HG02970 (cell line): ENCODE measurements around the gene SIPA1L3.

Experiments
- ATAC-seq: cut with Tn5 transposase; IDR thresholded peaks from one replicate; pipeline ENCODE4 v1.9.1; 2021; ENCODE audit warnings: mild to moderate bottlenecking, moderate library complexity, moderate number of reproducible peaks; ENCODE audit not compliant: unreplicated experiment, low FRiP score

The SIPA1L3 gene

DNA sequence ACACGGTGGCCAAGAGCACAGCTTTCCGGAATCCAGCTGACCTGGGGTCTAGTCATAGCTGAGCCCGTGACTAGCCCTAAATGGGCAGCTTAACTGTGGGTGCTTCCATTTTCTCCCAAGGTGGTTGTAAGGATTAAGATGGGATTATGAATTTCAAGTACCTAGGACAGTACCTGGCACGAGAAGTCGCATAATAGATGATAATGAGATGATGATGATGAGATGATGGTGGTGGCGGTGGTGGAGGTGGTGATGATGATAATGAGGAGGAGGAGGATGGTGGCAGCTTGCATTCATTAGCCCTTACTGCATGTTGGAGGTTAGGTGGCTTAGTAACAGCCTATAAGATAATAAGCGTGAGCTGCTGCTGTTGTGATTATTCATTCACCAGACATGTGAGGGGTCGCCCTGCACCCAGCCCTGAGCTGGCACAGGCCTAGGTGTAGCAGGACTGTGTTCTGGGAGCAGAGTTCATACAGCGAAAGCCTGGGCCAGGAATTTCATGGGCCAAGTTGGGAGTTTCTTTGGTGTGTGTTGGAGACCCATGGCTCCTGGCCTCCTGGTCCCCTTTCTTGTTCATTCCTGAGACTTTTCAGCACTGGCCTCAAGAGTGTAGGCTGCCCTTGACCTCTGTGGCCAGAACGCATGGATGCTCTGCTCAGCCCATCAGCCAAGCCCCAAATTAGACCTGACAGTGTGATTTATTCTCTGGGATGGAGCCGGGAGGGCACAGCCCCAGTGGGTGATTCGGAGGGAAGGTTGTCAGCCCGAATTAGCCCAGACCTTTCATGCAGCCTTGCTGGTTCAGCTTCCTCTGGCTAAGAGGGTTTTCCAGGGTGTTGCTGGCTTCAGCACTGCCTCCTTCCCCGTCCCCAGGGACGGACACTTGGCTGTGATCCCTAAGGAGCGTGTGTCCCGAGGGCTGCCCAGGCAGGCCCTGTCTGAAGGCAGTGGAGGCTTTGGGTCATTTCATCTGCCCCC lies 128.8 kb downstream of the SIPA1L3 start:
- no peak for ATAC-seq

DNA sequence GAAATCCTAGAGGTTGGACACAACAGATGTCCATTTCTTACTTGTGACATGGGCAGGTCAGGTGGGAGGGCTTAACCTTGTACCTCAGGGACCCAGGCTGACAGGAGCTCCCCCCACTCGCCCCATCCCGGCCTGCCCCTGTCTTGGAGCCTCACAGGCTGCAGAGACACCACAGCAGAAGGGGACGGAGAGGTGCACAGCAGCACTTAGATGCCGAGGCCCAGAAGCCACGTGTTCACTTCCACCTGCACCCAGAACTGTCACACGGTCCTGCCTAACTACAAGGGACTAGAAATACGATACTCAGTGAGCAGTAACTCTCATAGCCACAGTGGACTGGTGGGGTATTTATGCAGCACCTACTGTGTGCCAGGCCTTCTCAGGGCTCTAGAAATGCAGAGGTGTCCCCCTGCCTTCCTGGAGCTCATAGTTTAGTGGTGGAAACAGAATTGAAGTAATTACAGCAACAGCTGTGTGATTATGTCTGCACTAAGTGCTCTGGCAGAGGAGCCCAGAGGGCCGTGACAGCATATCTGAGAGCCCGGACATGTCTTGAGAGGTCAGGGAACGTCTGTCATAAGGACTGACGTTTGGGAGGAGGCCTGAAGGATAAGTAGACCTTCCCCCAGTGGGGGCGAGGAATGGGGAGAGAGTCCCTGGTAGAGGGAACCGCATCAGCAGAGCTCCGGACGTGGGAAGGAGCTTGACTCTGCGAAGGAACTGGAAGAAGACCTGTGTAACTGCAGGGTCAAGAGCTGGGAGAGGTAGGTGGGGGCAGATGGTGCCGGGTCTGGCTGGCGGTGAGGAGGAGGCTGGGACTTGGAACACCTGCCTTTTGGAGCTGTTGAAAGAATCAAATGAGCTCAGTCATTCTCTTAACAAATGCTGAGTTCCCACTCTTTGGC lies 130.0 kb downstream of the SIPA1L3 start:
- no peak for ATAC-seq

DNA sequence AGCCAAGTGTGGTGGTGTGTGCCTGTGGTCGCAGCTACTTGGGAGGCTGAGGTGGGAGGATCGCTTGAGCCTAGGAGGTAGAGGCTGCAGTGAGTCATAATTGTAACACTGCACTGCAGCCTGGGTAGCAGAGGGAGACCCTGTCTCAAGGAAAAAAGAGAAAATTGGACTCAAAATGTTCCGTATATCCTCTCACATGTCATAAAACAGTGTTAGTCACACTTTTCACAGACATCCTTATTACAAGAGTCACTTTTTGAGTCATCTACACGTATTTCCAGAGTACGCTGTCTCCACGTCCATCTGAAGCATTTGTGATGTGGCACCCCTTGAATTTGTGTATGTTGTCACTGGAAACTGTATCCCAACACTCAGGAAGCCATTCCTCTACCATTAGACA lies 133.0 kb downstream of the SIPA1L3 start:
- no peak for ATAC-seq

DNA sequence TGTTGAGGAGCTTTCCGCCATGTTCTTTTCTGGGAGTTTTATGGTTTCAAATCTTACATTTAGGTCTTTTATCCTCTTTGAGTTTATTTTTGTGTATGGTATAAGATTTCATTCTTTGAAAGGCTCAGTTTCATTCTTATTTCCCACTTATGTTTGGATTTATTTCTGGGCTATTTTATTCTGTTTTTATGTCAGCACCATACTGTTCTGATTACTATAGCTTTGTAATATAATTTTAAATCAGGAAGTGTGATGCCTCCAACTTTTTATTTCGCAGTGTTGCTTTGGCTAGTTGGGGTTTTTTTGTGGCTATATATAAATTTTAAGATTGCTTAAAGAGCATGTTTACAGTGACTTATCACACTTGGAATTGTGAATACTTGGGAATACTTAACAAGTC lies 135.1 kb downstream of the SIPA1L3 start:
- ATAC-seq = no peak

DNA sequence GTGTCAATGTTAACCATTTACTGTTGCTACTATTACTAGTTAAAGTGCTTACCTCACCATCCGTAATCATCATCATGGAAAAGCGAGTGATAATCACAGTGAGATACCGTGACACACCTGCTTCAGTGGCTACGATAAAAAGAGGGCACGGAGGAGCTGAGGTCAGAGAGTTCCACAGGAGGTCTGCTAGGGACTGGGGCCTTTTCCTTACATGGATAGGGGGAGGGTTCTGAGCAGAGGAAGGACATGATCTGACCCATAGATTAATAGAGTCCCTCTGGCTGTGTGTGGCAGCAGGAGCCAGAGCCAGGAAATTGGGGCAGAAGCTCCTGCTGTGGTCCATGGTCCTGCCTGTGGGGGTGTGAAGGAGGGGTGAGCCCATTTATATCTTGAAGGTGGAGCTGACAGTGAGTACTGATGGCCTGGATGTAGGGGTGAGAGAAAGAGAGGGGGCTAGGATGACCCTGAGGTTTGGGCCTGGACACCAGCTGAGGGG lies 136.7 kb downstream of the SIPA1L3 start:
- no peak for ATAC-seq

DNA sequence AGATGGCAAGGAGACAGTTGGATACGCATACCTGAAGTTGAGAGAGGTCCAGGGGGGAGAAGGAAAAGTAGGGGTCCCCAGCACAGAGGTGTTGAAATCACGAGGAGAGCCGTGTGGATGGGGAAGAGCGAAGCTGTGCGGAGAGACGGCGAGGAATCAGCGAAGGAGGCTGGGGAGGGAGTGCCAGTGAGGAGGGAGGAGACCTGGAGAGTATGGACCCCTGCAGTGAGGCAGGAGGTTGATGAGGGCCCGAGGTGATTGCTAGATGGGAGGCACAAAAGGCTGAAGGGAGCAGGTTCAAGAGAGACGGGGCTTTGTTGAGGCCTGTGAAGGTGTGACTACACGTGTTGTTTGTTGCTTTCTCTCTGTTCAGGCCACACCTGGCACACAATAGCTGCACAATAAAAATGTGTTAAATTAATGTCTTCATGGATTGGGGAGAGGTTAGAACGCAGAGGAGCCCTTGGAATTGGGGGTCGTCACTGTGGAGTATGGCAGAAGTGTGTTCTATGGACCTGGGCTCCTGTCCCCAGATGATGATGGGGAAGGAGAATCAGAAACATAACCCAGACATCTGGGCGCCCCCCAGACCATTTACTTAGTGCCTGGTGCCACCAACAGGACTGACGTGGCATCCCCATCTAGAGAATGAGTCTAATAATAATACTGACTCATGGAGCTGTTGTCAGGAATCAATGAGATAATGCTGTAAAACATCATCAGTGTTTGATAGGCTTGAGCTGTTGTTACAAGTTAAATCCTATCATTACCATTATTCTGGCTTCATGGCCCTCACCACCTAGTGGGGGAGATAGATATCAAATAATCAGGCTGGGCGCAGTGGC lies 137.5 kb downstream of the SIPA1L3 start:
- no peak for ATAC-seq

DNA sequence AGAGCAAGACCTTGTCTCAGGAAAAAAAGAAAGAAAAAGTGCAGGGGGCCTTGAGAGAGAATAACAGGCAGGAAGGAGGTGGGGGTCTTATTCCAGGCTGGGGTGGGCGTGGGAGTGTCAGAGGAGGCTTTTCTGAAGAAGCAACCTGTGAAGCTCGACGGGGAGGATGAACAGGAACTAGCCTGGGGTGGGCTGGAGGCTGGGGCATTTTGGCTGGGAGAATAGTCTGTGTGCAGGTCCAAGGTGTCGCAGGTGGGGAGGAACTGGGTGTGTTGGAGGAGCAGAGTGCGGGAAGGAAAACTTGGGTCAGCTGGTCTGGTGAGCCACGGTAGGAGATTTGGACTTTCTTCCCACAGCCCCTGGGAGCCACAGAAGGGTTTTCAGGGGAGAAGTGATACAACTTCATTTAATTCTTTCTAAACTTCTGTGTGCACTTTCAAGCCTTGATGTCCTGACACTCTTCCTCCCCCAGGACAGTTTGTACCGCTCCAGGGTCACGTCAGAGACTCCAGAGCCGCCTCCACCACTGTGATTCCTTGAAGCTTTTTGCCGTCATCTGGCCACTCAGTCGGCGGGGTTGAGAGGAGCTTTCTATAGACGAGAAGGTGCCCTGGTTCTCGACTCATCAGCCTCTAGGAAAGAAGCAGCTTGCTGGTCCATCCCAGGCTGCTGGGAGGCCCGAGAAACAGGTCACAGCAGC lies 138.7 kb downstream of the SIPA1L3 start:
- ATAC-seq = no peak

DNA sequence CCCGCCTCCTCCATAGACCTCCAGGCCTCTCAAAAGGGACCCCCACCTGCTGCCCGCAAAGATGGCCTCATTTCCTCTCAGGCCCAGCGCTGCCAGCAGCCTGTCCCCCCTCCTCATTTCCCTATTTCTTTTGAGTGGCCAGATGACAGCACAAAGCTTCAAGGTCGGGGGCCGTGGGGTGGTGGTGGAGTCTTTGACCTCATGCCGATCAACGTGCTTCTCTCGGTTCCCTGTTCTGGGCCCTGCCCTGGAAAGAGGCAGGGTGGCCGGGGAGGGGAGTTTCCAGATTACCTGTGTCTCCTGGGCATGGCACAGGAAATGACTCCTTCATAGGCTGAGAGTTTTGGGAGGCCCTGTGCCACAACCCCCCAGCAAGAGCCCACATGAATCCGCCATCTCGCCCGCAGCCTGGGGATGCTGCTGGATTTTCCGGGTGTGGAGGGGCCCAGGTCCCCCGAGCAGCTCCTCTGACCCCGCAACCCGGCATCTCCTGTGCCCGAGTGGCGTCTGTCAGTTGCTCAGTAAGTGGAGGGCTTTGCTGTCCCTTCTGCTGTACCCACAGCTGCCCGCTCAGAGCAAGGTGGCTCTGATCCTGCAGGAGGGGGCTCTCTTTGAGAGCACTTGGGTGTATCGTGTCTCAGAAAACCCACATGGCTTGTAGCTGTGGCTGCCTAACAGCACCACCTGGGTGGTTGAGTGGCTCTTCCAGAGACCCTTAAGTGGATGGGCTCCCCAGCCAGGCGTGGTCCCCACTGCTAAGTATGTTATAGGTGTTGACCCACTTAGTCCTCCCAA lies 139.4 kb downstream of the SIPA1L3 start:
- peak; percentile 35 for ATAC-seq

DNA sequence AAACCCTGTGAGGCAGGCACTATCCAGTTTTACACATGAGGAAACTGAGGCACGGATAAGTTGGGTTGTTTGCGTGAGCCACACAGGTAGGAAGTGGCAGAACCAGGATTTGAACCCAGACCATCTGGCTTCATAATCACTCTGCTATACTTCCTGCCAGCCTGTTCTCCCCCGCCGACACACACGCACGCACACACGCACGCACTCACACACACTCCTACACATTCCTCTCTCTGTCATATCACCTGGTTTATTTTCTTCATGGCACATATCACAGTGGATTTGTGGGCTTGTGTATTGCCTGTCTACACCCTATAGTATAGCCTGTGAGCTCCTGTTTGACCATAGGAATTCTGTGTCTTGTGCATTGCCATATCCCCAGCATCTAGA lies 140.0 kb downstream of the SIPA1L3 start:
- ATAC-seq = no peak

DNA sequence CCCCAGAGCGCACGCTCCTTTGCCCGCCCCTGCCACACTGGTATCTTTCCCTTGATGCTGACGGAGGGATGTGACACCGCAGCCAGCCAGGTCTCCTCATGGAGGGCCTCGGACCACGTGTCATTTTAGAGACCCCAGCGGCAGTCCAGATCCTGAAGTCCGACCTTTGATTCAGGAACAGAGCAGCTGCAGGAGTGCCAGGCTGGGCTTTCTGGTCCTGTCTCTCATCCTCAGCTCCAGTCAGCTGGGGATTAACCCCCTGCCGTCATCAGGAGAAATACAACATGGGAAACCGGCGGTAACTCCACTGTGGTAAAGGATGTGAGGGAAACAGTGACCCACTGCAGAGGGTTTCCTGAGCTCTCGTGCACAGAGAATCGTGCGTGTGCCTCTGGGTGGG lies 140.6 kb downstream of the SIPA1L3 start:
- no peak for ATAC-seq

DNA sequence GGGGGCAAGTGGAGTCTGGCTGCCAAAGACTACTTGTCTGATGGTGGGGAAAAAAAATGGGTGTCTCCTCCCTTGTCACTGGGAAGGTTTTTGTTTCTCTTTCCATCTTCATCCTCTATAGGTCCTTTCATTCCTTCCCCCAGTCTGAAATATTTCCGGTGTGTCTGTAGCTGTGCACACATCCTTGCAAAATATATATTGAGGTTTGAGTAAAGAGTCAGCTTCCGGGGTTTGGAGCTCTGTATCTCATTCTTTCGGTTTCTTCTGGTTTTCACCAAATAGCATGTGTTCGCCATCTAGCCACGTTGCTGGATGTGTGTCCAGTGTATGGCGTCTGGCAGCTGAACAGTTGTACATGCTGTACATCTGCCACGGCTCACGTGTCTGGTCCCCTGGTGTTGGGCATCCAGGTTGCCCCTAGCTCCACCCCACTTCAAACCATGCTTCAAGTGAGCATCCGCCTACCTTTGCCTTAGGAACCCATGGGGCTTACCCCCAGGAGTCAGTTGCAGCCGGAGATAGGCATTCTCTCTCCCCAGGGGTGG lies 142.2 kb downstream of the SIPA1L3 start:
- peak; percentile 48 for ATAC-seq

DNA sequence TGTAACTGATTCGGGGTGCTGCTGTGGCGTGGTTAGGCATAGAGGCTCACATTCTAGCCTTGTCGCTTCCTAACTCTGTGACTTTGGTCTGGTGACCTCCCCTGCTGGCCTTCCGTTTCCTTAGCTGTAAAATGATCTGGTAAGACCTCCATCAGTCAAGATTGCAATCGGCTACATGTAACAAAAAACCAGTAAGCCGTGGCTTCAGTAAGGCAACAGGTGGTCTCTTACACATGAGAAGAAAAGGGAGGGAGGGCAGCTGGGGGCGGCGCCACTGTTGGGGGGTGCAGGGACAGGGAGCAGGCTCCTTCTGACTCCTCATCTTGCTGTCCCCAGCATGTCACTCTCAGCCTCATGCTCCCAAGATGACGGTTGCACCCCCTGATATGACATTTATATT lies 148.0 kb downstream of the SIPA1L3 start:
- no peak for ATAC-seq

DNA sequence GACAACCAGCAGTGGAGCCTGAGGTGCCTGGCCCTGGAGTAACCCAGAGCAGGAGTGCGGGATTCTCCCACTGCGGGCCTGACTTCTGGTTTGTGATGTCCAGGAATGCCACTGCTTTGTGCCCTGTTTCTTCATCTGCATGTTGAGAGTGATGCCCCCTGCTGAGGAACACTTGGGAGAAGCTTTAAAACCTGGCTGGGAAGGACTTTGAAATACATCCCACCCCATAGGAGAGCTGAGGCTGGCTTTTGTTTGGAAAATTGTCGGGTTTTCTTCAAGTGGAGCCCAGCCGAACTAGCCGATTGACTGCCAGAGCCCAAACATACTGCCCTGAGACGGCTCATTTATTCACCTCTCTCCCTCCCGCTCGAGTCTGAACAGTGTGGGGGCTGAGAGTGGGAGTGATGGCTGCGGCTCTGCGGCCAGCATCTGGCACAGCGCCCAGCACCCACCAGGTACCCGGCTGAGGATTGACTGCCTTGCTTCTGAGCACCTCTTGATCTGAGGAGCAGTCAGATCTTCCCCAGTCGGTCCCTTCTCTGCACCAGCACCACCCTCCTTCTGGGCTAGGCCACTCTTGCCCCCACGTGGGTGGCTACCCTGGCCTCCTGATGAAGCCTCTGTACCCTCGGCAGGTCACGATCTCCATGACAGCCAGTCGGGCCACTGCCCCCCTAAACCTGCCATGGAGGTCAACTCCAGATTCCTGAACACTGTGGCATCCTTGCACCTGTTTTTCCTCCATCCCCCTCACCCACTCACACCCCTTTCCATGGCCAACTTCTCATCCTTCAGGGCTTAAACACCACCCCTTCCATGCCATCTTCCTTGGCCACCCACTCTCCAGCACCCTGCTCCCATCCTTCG lies 148.9 kb downstream of the SIPA1L3 start:
- no peak for ATAC-seq

DNA sequence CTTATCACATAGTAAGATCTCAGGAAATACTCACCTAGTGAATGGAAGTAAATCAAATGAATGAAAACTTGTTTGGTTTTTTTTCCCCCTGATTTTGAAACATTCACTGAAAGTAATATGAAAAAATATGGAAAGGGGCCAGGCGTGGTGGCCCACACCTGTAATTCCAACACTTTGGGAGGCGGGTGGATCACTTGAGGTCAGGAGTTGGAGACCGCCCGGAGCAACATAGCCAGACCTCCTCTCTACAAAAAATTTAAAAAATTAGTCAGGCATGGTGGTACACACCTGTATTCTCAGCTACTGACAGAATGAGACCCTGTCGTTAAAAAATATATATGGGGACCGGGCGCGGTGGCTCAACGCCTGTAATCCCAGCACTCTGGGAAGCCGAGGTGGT lies 149.6 kb downstream of the SIPA1L3 start:
- no peak for ATAC-seq

DNA sequence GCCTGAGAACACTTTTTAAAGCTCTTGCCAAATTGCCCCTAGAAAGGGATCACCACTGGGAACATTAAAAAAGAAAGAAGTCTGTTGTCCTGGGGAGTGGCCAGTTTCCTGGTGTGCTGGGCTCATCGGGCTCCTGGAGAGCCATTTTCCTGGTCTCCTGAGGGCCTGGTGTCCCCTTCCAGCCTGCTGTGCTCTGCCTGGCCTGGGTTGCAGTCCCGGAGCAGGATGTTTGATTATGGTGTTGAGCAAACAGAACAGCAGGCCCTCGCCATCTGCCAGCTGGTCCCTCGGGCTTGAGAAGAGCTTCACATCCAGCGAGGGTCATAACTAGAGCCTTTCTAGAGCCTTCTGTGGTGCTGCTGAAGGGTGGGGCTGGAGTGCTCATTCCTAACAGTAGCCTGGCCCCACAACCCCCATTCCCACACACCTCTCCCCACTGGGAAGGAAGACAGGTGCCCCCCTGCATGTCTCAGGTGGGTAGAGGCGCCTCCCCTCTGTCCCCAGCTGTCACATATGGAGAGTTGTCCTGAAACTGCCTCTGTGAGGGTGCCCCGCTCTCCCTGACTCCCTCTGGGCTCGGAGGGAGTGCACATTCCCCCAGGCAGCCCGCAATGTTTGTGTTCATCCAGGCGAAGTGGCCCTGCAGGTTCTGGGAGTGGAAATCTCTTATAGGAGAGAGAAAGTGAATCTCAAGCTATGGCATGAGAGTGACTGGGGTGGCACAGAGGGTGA lies 151.1 kb downstream of the SIPA1L3 start:
- no peak for ATAC-seq

DNA sequence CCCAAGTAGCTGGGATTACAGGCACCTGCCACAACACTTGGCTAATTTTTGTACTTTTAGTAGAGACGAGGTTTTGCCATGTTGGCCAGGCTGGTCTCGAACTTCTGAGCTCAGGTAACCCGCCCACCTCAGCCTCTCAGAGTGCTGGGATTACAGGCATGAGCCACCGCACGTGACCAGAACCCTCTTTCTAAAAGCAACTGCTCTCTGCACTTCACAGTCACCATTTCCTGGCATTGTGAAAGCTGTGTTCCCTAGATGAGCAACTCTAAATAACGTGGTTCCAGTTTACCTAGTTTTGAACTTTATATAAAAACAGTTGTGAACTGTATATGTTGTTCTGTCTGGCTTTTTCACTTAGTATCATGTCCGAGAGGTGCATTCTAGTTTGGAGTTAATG lies 152.9 kb downstream of the SIPA1L3 start:
- no peak for ATAC-seq

DNA sequence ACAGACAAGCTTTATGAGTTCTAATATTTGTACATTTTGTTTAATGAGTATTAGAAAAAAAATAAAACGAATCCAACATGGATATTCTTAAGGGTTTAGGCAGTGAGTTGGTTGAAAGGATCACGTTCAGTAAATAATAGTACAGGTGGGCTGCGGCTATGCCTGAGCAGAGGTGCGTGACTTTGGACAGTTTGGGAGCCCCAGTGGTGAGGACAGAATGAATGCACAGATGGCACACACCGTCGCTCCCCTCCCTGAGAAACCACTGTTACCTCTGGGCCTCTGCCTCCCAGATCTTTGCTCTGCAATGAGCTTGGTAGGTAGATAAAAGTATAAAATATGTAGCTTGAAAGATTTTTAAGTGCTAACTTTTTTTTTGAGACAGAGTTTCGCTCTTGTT lies 153.3 kb downstream of the SIPA1L3 start:
- no peak for ATAC-seq
